HUES6 (cell line): Measurements from ENCODE around the gene HFE.
"Not testable (repeated sequence)": the region's sequence is repeated elsewhere in the genome, so short reads cannot be mapped to it uniquely, and the experiment has no call there.

Source experiments
- H3K27ac ChIP-seq: 2 replicates; pipeline ENCODE4 v1.7.0; 2013; ENCODE audit warnings: low read depth, mild to moderate bottlenecking, low read length, inconsistent platforms
- H3K27me3 ChIP-seq: 2 replicates; pipeline ENCODE4 v1.6.1; 2013; ENCODE audit warnings: low read length; ENCODE audit not compliant: control insufficient read depth, insufficient read depth
- H3K36me3 ChIP-seq: 2 replicates; pipeline ENCODE4 v1.6.1; 2013; ENCODE audit warnings: low read length; ENCODE audit not compliant: control insufficient read depth, insufficient read depth
- H3K4me1 ChIP-seq: 2 replicates; pipeline ENCODE4 v1.6.1; 2013; ENCODE audit warnings: low read length; ENCODE audit not compliant: control insufficient read depth, insufficient read depth
- H3K4me3 ChIP-seq: 2 replicates; pipeline ENCODE4 v1.5.1; 2013; ENCODE audit warnings: low read depth, low read length
- H3K9ac ChIP-seq: one replicate; pipeline ENCODE4 v1.6.1; 2013; ENCODE audit warnings: mild to moderate bottlenecking, low read length
- H3K9me3 ChIP-seq: 2 replicates; pipeline ENCODE4 v1.6.1; 2013; ENCODE audit warnings: low read depth, low read length; ENCODE audit not compliant: control insufficient read depth, insufficient read depth

The HFE gene

DNA sequence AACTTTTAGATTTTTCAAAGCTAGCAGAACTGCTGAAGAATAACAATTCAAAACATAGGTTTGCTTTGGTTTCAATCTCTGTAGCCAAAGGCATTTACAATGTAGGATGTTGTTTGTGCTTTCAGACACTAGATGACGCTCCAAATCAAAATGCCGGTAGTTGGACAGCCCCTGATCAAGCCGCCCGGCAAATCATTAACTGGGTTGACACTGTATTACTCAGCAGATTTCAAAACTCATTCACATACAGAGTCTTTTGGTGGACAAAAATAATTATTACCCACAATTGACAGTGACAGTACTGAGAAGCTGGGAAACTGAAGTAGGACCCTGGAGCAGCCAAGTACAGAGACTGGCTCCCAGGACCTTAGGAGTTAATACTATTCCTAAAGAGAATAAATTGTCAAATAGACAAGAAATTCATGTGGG is 21.3 kb upstream of the HFE start:
- H3K36me3 ChIP-seq = no peaks in the 10 kb centered on the region
- H3K9ac ChIP-seq = no peak overlapping the region
- H3K4me3 ChIP-seq = no peak overlapping the region
- H3K9me3 ChIP-seq = no peaks in the 10 kb centered on the region
- H3K27me3 ChIP-seq = no peaks in the 10 kb centered on the region
- H3K27ac ChIP-seq = peak overlapping the region; percentile 87; the same call in 1 of the 2 replicates
- H3K4me1 ChIP-seq = peaks cover 3% of the 10 kb centered on the region

DNA sequence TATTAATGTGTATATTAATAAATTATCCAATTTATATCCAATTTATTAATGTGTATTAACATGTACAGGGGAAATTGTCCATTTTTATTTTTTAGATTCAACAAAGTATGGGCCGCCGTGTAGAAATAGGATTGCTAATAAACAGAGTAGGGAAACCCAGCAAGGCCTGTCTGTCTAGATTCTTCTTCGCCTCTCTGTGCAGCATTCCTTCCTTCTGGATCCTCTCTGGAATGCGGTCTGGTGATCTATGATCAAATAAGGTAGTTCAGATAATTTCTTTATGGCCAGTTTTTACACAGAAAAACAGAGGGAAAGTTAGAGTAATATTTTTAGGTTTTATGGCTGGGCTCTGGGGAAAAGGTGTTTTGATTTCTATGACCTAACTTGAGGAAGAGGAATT is 19.9 kb upstream of the HFE start:
- H3K9me3 ChIP-seq = no peaks in the 10 kb centered on the region
- no peaks in the 10 kb centered on the region for H3K27me3 ChIP-seq
- H3K9ac ChIP-seq = no peak overlapping the region
- H3K4me3 ChIP-seq = no peak overlapping the region
- H3K27ac ChIP-seq = no peak overlapping the region
- H3K4me1 ChIP-seq = peaks cover 8% of the 10 kb centered on the region
- no peaks in the 10 kb centered on the region for H3K36me3 ChIP-seq

DNA sequence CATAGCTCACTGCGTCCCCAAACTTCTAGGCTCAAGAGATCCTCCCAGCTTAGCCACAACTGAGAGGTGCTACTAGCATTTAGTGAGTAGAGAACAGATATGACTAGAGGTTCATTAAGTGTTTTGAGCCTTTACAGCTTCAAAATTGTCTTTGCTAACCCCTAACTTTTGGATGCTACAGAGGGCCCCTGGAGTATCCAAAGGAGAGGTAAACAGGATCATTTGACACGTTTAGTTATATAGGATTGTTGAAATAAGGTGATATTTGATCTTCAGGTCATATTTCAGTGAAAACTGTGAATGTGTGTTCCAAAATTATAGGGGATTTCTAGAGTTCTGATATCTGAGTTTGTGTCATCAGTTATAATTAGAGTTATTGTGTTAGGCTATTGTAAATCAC is 19.2 kb upstream of the HFE start:
- Histone ChIP-seq H3K27me3 (no peaks in the 10 kb centered on the region), H3K9me3 (no peaks in the 10 kb centered on the region), H3K9ac (no peak overlapping the region), H3K4me1 (peaks cover 8% of the 10 kb centered on the region), H3K27ac (no peak overlapping the region), H3K36me3 (no peaks in the 10 kb centered on the region), H3K4me3 (no peak overlapping the region)

DNA sequence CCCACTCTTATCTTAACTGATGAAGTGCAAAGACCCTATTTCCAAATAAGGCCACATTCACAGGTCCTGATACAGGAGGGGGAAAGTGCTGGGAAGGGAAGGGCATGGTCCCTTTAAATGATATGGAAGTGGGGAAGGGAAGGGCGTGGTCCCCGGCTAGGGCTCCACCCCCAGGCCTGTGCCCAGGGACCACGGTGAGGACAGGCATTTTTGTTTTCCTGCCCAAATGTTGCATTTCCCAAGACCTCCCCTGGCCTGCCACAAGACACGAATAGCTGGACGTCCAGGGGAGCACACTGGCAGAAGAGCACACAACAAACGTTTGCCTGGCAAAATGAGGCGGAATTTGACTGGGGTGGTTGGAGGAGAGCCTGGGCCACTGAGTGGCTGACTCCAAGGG is 16.1 kb upstream of the HFE start:
- Histone ChIP-seq H3K9ac (no peak overlapping the region), H3K4me3 (0 out of 2 replicates have a peak overlapping the region, but pooled peaks have one; percentile 14), H3K4me1 (peaks cover 10% of the 10 kb centered on the region), H3K36me3 (no peaks in the 10 kb centered on the region), H3K27me3 (no peaks in the 10 kb centered on the region), H3K27ac (no peak overlapping the region), H3K9me3 (no peaks in the 10 kb centered on the region)

GRCh38 chr6:26075063-26075717 is 12.0 kb upstream of the HFE start:
- H3K36me3 ChIP-seq = no peaks in the 10 kb centered on the region
- H3K4me3 ChIP-seq = no peak overlapping the region
- H3K9me3 ChIP-seq = no peaks in the 10 kb centered on the region
- H3K4me1 ChIP-seq = peaks cover 10% of the 10 kb centered on the region
- H3K9ac ChIP-seq = no peak overlapping the region
- H3K27me3 ChIP-seq = no peaks in the 10 kb centered on the region
- H3K27ac ChIP-seq = no peak overlapping the region

DNA sequence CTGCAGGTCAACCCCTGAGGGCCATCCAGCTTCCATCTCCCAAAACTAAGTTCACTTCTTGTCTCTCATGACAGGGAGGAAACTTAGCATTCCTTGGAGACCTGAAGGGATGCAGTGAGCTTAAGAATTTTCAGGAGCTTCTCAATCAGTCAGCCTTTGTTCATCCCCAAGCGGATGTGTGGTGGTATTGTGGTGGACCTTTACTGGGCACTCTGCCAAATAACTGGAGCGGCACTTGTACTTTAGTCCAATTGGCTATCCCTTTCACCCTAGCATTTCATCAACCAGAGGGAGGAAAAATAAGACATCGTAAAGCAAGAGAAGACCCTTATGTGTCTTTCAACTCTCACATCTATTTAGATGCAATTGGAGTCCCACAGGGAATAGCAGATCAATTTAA is 9.2 kb upstream of the HFE start:
- H3K9me3 ChIP-seq = peaks cover 18% of the 10 kb centered on the region
- not testable (repeated sequence) for H3K36me3 ChIP-seq, H3K27ac ChIP-seq, H3K4me3 ChIP-seq, H3K27me3 ChIP-seq, H3K4me1 ChIP-seq, H3K9ac ChIP-seq

DNA sequence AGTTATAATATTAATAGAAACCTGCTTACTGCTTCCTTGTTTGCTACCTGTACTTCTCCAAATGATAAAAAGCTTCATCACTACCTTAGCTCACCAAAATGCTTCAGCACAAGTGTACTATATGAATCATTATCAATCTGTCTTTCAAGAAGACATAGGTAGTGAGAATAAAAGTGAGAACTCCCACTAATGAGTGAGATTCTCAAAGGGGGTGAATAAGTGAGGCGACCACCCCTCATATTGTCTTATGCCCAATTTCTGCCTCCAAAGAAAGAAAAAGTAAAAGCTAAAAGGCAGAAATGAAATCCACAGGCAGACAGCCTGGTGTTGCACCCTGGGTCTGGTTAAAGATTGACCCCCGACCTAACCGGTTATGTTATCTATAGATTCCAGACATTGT is 6.1 kb upstream of the HFE start:
- H3K9ac ChIP-seq, H3K4me1 ChIP-seq, H3K4me3 ChIP-seq, H3K27me3 ChIP-seq, H3K36me3 ChIP-seq, H3K27ac ChIP-seq: not testable (repeated sequence)
- H3K9me3 ChIP-seq = peaks cover 18% of the 10 kb centered on the region

DNA sequence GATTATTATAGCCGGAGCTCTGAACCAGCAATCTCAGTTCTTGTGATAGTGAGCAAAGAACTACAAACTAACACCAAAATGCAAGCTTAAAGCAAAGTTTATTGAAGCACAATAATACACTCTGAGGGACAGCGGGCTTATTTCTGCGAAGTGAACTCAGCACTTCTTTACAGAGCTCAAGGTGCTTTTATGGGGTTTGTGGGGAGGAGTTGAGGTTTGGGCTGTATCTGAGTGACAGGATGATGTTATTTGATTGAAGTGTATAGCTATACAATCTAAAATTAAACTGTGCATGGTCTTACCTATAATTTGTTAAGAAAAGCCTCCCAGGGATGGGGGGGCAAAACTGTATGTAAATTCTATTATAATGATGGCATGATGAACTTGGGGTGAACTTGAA is 1.0 kb upstream of the HFE start:
- Histone ChIP-seq H3K36me3 (no peaks in the 10 kb centered on the region), H3K27ac (no peak overlapping the region), H3K4me1 (peaks cover 11% of the 10 kb centered on the region; the same call in 1 of the 2 replicates), H3K4me3 (no peak overlapping the region), H3K9me3 (peaks cover 15% of the 10 kb centered on the region), H3K9ac (no peak overlapping the region), H3K27me3 (no peaks in the 10 kb centered on the region)

- Histone ChIP-seq H3K36me3 (no peaks in the 10 kb centered on the region), H3K27ac (no peak overlapping the region), H3K4me3 (peak overlapping the region; percentile 70), H3K9me3 (no peaks in the 10 kb centered on the region), H3K9ac (no peak overlapping the region), H3K4me1 (peaks cover 11% of the 10 kb centered on the region; the same call in 1 of the 2 replicates), H3K27me3 (no peaks in the 10 kb centered on the region)
Measured at GRCh38 chr6:26088344-26088743, 1.1 kb downstream of the HFE start.

- Histone ChIP-seq H3K27me3 (no peaks in the 10 kb centered on the region), H3K4me3 (no peak overlapping the region), H3K9ac (no peak overlapping the region), H3K9me3 (no peaks in the 10 kb centered on the region), H3K27ac (no peak overlapping the region), H3K36me3 (no peaks in the 10 kb centered on the region), H3K4me1 (peaks cover 11% of the 10 kb centered on the region; the same call in 1 of the 2 replicates)
Measured at GRCh38 chr6:26089272-26089671, 2.0 kb downstream of the HFE start.

GRCh38 chr6:26092443-26092842 is 5.2 kb downstream of the HFE start:
- Histone ChIP-seq H3K27me3 (no peaks in the 10 kb centered on the region), H3K9me3 (no peaks in the 10 kb centered on the region), H3K36me3 (no peaks in the 10 kb centered on the region), H3K4me1 (peaks cover 11% of the 10 kb centered on the region; the same call in 1 of the 2 replicates), H3K27ac (no peak overlapping the region), H3K9ac (no peak overlapping the region), H3K4me3 (no peak overlapping the region)
